IMR-90 (cell line): ENCODE measurements around the gene CNPY1. TPM values are rescaled to one million over a fixed set of nuclear protein-coding genes. Genes with fewer than 3 reads are reported as not detected.

Source experiments
- ATAC-seq: fragments of 200-7000 bp; cut with Tn5 transposase; 2 replicates; pipeline ENCODE4 v1.9.1; 2020; ENCODE audit warnings: low read depth, mild to moderate bottlenecking, moderate library complexity
- BruUV-seq: library from RNA; stranded (reverse); fragments of 400-500 nt; replicated peaks from 2 replicates; lab custom pipeline; 2021; lab: Mats Ljungman, UMichigan
- CTCF ChIA-PET: fragments of 300-600 bp; formaldehyde crosslinking; extraction: SDS; loops from one replicate; lab custom pipeline; 2021; ENCODE audit warnings: antibody characterized with exemption; lab: Yijun Ruan, JAX
- POLR2A ChIA-PET: fragments of 300-600 bp; sonication (Branson Sonifier 250); formaldehyde crosslinking; loops from one replicate; lab custom pipeline; 2022; ENCODE audit warnings: antibody characterized with exemption; ENCODE audit not compliant: unreplicated experiment; lab: Charles Lee
- DNase-seq: peaks from one replicate; pipeline ENCODE4 v3.0.0; 2013
- H2AFZ ChIP-seq: replicated peaks from 2 replicates; pipeline ENCODE3; 2013; ENCODE audit warnings: low read length, mild to moderate bottlenecking; ENCODE audit not compliant: poor library complexity
- H2AK5ac ChIP-seq: 2 replicates; pipeline ENCODE4 v1.6.1; 2013; ENCODE audit warnings: low read depth, low read length, inconsistent platforms
- H2AK9ac ChIP-seq: replicated peaks from 2 replicates; pipeline ENCODE3; 2013; ENCODE audit warnings: mild to moderate bottlenecking, low read depth, low read length, moderate library complexity; ENCODE audit not compliant: poor library complexity
- H2BK120ac ChIP-seq: 2 replicates; pipeline ENCODE4 v1.6.1; 2013; ENCODE audit warnings: low read depth, low read length, inconsistent platforms
- H2BK15ac ChIP-seq: 3 replicates; pipeline ENCODE4 v1.6.1; 2013; ENCODE audit warnings: low read depth, low read length, inconsistent platforms
- H2BK20ac ChIP-seq: 2 replicates; pipeline ENCODE4 v1.6.1; 2013; ENCODE audit warnings: low read depth, mild to moderate bottlenecking, inconsistent platforms, low read length, moderate library complexity
- H2BK5ac ChIP-seq: 2 replicates; pipeline ENCODE4 v1.6.1; 2013; ENCODE audit warnings: mild to moderate bottlenecking, low read depth, low read length, inconsistent platforms; ENCODE audit not compliant: poor library complexity, severe bottlenecking
- H3K14ac ChIP-seq: replicated peaks from 2 replicates; pipeline ENCODE4 v1.6.1; 2013; ENCODE audit warnings: low read depth, low read length, inconsistent platforms
- H3K18ac ChIP-seq: 2 replicates; pipeline ENCODE4 v1.6.1; 2013; ENCODE audit warnings: low read depth, low read length, control low read depth
- H3K23ac ChIP-seq: 2 replicates; pipeline ENCODE4 v1.6.1; 2013; ENCODE audit warnings: low read depth, low read length, inconsistent platforms
- H3K27ac ChIP-seq: 2 replicates; pipeline ENCODE4 v1.5.1; 2013; ENCODE audit warnings: mild to moderate bottlenecking, control low read depth, low read length; ENCODE audit not compliant: insufficient read depth
- H3K27me3 ChIP-seq: 2 replicates; pipeline ENCODE4 v1.6.1; 2013; ENCODE audit warnings: low read length; ENCODE audit not compliant: control insufficient read depth, insufficient read depth
- H3K36me3 ChIP-seq: 2 replicates; pipeline ENCODE4 v1.6.1; 2013; ENCODE audit warnings: low read length, mixed read lengths; ENCODE audit not compliant: control insufficient read depth, insufficient read depth
- H3K4ac ChIP-seq: 2 replicates; pipeline ENCODE4 v1.6.1; 2013; ENCODE audit warnings: low read depth, low read length, inconsistent platforms
- H3K4me1 ChIP-seq: 2 replicates; pipeline ENCODE4 v1.6.1; 2013; ENCODE audit warnings: low read length, mixed read lengths; ENCODE audit not compliant: control insufficient read depth, insufficient read depth
- H3K4me2 ChIP-seq: 2 replicates; pipeline ENCODE4 v1.6.1; 2013; ENCODE audit warnings: low read depth, mild to moderate bottlenecking, control low read depth, low read length, moderate library complexity
- H3K4me3 ChIP-seq: 2 replicates; pipeline ENCODE4 v1.5.1; 2013; ENCODE audit warnings: low read depth, mild to moderate bottlenecking, control low read depth, low read length, moderate library complexity; ENCODE audit not compliant: insufficient read depth
- H3K56ac ChIP-seq: 2 replicates; pipeline ENCODE4 v1.6.1; 2013; ENCODE audit warnings: low read length, inconsistent platforms; ENCODE audit not compliant: insufficient read depth; ENCODE audit errors: extremely low read depth
- H3K79me1 ChIP-seq, 2 experiments: 2 replicates each; pipeline ENCODE4 v1.6.1; 2013; ENCODE audit warnings: low read length in 2 of 2, inconsistent platforms in 1 of 2, low read depth in 1 of 2
- H3K9ac ChIP-seq: 2 replicates; pipeline ENCODE4 v1.6.1; 2013; ENCODE audit warnings: low read depth, low read length, control low read depth
- H3K9me1 ChIP-seq: 2 replicates; pipeline ENCODE4 v1.6.1; 2013; ENCODE audit warnings: low read length, inconsistent platforms; ENCODE audit not compliant: insufficient read depth
- H3K9me3 ChIP-seq: 2 replicates; pipeline ENCODE4 v1.6.1; 2013; ENCODE audit warnings: low read length; ENCODE audit not compliant: control insufficient read depth, insufficient read depth
- H4K20me1 ChIP-seq: 2 replicates; pipeline ENCODE4 v1.6.1; 2013; ENCODE audit warnings: low read length, inconsistent platforms; ENCODE audit not compliant: insufficient read depth
- H4K5ac ChIP-seq: 2 replicates; pipeline ENCODE4 v1.6.1; 2013; ENCODE audit warnings: mild to moderate bottlenecking, low read depth, low read length, control low read depth
- H4K8ac ChIP-seq, 2 experiments: 2 replicates each; pipeline ENCODE4 v1.6.1; 2013; ENCODE audit warnings: low read depth in 2 of 2, low read length in 2 of 2, control low read depth in 1 of 2, inconsistent platforms in 1 of 2
- H4K91ac ChIP-seq: 2 replicates; pipeline ENCODE4 v1.6.1; 2013; ENCODE audit warnings: low read depth, low read length, inconsistent platforms; ENCODE audit not compliant: insufficient read depth
- BHLHE40 ChIP-seq: fragments of 150-350 bp; IDR thresholded peaks from 2 replicates; pipeline ENCODE4 v1.6.1; 2016; ENCODE audit warnings: mild to moderate bottlenecking, low read depth, low read length
- CHD1 ChIP-seq: IDR thresholded peaks from 2 replicates; pipeline ENCODE4 v1.6.1; 2012; ENCODE audit warnings: low read depth, low read length, improper control_type of control experiment
- FOS ChIP-seq: fragments of 150-350 bp; IDR thresholded peaks from 2 replicates; pipeline ENCODE4 v1.6.1; 2016; ENCODE audit warnings: low read depth, low read length
- MAZ ChIP-seq: IDR thresholded peaks from 2 replicates; pipeline ENCODE4 v1.6.1; 2012; ENCODE audit warnings: low read depth, mild to moderate bottlenecking, low read length, improper control_type of control experiment, moderate library complexity, borderline replicate concordance
- NFE2L2 ChIP-seq: fragments of 150-350 bp; IDR thresholded peaks from 2 replicates; pipeline ENCODE4 v1.6.1; 2016; ENCODE audit warnings: low read depth, mild to moderate bottlenecking, low read length
- RCOR1 ChIP-seq: IDR thresholded peaks from 2 replicates; pipeline ENCODE4 v1.6.1; 2012; ENCODE audit warnings: mild to moderate bottlenecking, low read length, improper control_type of control experiment; ENCODE audit not compliant: insufficient replicate concordance
- SMC3 ChIP-seq: fragments of 150-350 bp; IDR thresholded peaks from 2 replicates; pipeline ENCODE4 v1.6.1; 2016; ENCODE audit warnings: low read depth, mild to moderate bottlenecking, antibody characterized with exemption, low read length, moderate library complexity
- WGBS, 2 experiments: methylation state at CpG; one replicate each; pipeline versions ENCODE4 v1.1.5 to v1.1.7; 2013; ENCODE audit warnings: missing lambda C conversion rate in 2 of 2; ENCODE audit not compliant: insufficient read length in 1 of 2; ENCODE audit errors: extremely low coverage in 2 of 2; 5-methylcytosine and 5-hydroxymethylcytosine counted together
- dilution Hi-C: fragments of 300-500 bp; cut with HindIII; formaldehyde crosslinking; loops from one replicate; pipeline ENCODE4 v1.14.3; 2018; ENCODE audit warnings: low sequenced_read_pairs; ENCODE audit not compliant: unreplicated experiment
- in situ Hi-C: fragments of 300-500 bp; cut with MboI; formaldehyde crosslinking; loops from 3 replicates; pipeline ENCODE4 v1.14.3; 2019; ENCODE audit warnings: low sequenced_read_pairs, inconsistent platforms, mixed read lengths
- intact Hi-C: fragments of 100-400 bp; cut with micrococcal nuclease; formaldehyde crosslinking; loops from 2 replicates; pipeline ENCODE4 v1.10.0; 2022
- polyA plus RNA-seq, 3 experiments: library from polyadenylated mRNA; depleted of rRNA; stranded (reverse); fragments of >200 nt; gene quantifications; 2 replicates each; pipeline ENCODE4 v1.2.3, GENCODE V29; 2012; ENCODE audit warnings: low replicate concordance in 1 of 3
- total RNA-seq: library from RNA; depleted of rRNA; stranded (reverse); fragments of >200 nt; gene quantifications from 2 replicates; pipeline ENCODE4 v1.2.3, GENCODE V29; 2012
- TF ChIP-seq, protein P1 (sequence below): conservative IDR thresholded peaks from 2 replicates; pipeline ENCODE4 v1.5.1; 2012; ENCODE audit warnings: mild to moderate bottlenecking, low read depth, low read length, improper control_type of control experiment
- TF ChIP-seq, protein P2 (sequence below): fragments of 150-350 bp; IDR thresholded peaks from 2 replicates; pipeline ENCODE4 v1.6.1; 2016; ENCODE audit warnings: low read depth, mild to moderate bottlenecking, low read length, moderate library complexity, borderline replicate concordance

The CNPY1 gene
- total and polyA plus RNA-seq, 2 of the 4 experiments (the other 2 are of a cell fraction), result not detected

DNA sequence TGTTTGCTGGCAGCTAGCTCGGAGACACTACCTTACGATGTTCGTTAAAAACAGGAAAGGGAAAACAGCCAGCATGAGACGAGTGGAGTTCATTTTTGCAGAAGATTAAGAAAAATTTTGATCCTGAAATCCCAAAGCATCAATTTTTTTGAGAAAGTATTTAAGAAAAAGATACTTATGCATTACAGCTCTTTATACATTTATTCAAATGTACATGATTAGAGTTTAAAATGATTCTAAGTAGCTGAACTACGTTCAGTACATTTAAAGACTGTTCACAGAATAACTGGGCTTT lies 34.7 kb downstream of the CNPY1 start:
- DNase-seq, result no peak
- no peaks in the 10 kb centered on the region for H3K9me1 ChIP-seq
- H3K27me3 ChIP-seq, result peaks cover 42% of the 10 kb centered on the region
- H3K14ac ChIP-seq, result no peak overlapping the region
- H3K9ac ChIP-seq, result no peak overlapping the region
- no peak for TF ChIP-seq CHD1
- TF ChIP-seq RCOR1, result no peak
- TF ChIP-seq BHLHE40, result no peak
- TF ChIP-seq, protein P1, sequence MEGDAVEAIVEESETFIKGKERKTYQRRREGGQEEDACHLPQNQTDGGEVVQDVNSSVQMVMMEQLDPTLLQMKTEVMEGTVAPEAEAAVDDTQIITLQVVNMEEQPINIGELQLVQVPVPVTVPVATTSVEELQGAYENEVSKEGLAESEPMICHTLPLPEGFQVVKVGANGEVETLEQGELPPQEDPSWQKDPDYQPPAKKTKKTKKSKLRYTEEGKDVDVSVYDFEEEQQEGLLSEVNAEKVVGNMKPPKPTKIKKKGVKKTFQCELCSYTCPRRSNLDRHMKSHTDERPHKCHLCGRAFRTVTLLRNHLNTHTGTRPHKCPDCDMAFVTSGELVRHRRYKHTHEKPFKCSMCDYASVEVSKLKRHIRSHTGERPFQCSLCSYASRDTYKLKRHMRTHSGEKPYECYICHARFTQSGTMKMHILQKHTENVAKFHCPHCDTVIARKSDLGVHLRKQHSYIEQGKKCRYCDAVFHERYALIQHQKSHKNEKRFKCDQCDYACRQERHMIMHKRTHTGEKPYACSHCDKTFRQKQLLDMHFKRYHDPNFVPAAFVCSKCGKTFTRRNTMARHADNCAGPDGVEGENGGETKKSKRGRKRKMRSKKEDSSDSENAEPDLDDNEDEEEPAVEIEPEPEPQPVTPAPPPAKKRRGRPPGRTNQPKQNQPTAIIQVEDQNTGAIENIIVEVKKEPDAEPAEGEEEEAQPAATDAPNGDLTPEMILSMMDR, result no peak
- no peak for TF ChIP-seq NFE2L2
- no peak for TF ChIP-seq SMC3
- TF ChIP-seq MAZ, result no peak
- TF ChIP-seq, protein P2, sequence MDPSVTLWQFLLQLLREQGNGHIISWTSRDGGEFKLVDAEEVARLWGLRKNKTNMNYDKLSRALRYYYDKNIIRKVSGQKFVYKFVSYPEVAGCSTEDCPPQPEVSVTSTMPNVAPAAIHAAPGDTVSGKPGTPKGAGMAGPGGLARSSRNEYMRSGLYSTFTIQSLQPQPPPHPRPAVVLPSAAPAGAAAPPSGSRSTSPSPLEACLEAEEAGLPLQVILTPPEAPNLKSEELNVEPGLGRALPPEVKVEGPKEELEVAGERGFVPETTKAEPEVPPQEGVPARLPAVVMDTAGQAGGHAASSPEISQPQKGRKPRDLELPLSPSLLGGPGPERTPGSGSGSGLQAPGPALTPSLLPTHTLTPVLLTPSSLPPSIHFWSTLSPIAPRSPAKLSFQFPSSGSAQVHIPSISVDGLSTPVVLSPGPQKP, result no peak
- no peak for TF ChIP-seq FOS
- no peaks in the 10 kb centered on the region for H3K36me3 ChIP-seq
- no peak overlapping the region for H4K5ac ChIP-seq
- H2BK20ac ChIP-seq, result no peak overlapping the region
- H2BK120ac ChIP-seq, result no peak overlapping the region
- H2BK5ac ChIP-seq, result no peak overlapping the region
- H2AK9ac ChIP-seq, result no peak overlapping the region
- no peak overlapping the region for H3K4ac ChIP-seq
- no peaks in the 10 kb centered on the region for H4K20me1 ChIP-seq
- H3K4me2 ChIP-seq, result no peak overlapping the region
- no peaks in the 10 kb centered on the region for H3K4me1 ChIP-seq
- H3K18ac ChIP-seq, result no peak overlapping the region
- in situ Hi-C loops, result no loop called here
- ChIA-PET POLR2A (no interaction called here), CTCF (no interaction called here)
- no peaks in the 10 kb centered on the region; the same call in 1 of the 2 replicates for H3K9me3 ChIP-seq
- no peak overlapping the region for H3K23ac ChIP-seq
- H2AK5ac ChIP-seq, result no peak overlapping the region
- no peak overlapping the region for H3K27ac ChIP-seq
- intact Hi-C loops, result no loop called here
- no peak overlapping the region for H2BK15ac ChIP-seq
- H3K79me1 ChIP-seq, result no peaks in the 10 kb centered on the region
- WGBS, 2 experiments, result 0% methylated on average over 1 of the region's 5 CpGs; no CpG with 5 or more reads in 1 of the 2 experiments
- H3K4me3 ChIP-seq, result no peak overlapping the region
- no peak overlapping the region for H4K8ac ChIP-seq
- H3K56ac ChIP-seq, result no peak overlapping the region
- no peak for ATAC-seq
- H4K91ac ChIP-seq, result no peak overlapping the region
- H2AFZ ChIP-seq, result no peak overlapping the region
- dilution Hi-C loops, result no loop called here
- no TSS peak for BruUV-seq
